ENCODE data around the gene GLI2.

DNA sequence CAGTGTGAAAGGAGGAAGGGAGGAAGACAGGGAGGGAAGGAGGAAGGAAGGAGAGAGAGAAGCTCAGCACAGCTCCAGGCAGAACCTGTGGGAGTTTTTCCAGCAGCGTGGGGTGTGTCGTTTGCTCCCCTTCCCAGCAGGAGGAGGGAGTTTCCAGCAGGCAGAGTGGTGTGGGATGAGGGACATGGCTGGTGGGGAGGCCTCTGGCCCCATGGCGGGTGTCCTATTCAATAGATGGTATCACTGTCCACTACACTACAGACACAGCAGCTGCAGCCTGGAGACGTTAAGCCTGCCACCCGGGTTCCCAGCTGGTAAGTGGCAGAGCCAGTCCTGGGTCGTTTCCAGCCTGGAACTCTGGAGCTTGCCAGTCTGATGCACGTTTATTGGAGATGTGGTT, 44.7 kb downstream of the GLI2 start:
- TF ChIP-seq, protein P1, sequence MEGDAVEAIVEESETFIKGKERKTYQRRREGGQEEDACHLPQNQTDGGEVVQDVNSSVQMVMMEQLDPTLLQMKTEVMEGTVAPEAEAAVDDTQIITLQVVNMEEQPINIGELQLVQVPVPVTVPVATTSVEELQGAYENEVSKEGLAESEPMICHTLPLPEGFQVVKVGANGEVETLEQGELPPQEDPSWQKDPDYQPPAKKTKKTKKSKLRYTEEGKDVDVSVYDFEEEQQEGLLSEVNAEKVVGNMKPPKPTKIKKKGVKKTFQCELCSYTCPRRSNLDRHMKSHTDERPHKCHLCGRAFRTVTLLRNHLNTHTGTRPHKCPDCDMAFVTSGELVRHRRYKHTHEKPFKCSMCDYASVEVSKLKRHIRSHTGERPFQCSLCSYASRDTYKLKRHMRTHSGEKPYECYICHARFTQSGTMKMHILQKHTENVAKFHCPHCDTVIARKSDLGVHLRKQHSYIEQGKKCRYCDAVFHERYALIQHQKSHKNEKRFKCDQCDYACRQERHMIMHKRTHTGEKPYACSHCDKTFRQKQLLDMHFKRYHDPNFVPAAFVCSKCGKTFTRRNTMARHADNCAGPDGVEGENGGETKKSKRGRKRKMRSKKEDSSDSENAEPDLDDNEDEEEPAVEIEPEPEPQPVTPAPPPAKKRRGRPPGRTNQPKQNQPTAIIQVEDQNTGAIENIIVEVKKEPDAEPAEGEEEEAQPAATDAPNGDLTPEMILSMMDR (IDR thresholded peaks at IDR 0.05) = no peak
- no peak for TF ChIP-seq POLR2A (IDR thresholded peaks at IDR 0.05)
